Fibroblast of villous mesenchyme (primary cell): ENCODE data around the gene RUFY1. TPM values are rescaled to one million over a fixed set of nuclear protein-coding genes. Genes with fewer than 3 reads are reported as not detected.
"Not testable (repeated sequence)": the region's sequence is repeated elsewhere in the genome, so short reads cannot be mapped to it uniquely, and the experiment has no call there.

Experiments
- DNase-seq: peaks from one replicate; pipeline ENCODE4 v3.0.0-alpha.2; 2010; ENCODE audit warnings: low read depth
- H3K4me3 ChIP-seq: 2 replicates; pipeline ENCODE4 v1.5.1; 2011; ENCODE audit warnings: low read depth, mild to moderate bottlenecking, low read length
- CTCF ChIP-seq: IDR thresholded peaks from 2 replicates; pipeline ENCODE4 v1.5.1; 2012; ENCODE audit warnings: low read depth, mild to moderate bottlenecking, low read length; ENCODE audit not compliant: insufficient read depth
- total RNA-seq: library from RNA; depleted of rRNA; stranded (reverse); fragments of >200 nt; gene quantifications from 2 replicates; pipeline ENCODE4 v1.2.3, GENCODE V29; 2012

Gene RUFY1
- total RNA-seq, 1 donor = 54.0 TPM

- no peak overlapping the region for H3K4me3 ChIP-seq
- TF ChIP-seq CTCF = no peak
- no peak for DNase-seq
Measured at GRCh38 chr5:179553006-179553405, 2.7 kb downstream of the RUFY1 start.

GRCh38 chr5:179553875-179554274 is 3.5 kb downstream of the RUFY1 start:
- no peak for TF ChIP-seq CTCF
- DNase-seq = peak; percentile 60
- H3K4me3 ChIP-seq = no peak overlapping the region

GRCh38 chr5:179554981-179555380 is 4.6 kb downstream of the RUFY1 start:
- H3K4me3 ChIP-seq = no peak overlapping the region
- no peak for TF ChIP-seq CTCF
- DNase-seq = no peak

- DNase-seq, H3K4me3 ChIP-seq: not testable (repeated sequence)
Measured at GRCh38 chr5:179558261-179558799, 8.0 kb downstream of the RUFY1 start.

- peak overlapping the region; percentile 76 for H3K4me3 ChIP-seq
- DNase-seq = peak; percentile 44
- no peak for TF ChIP-seq CTCF
Measured at GRCh38 chr5:179558932-179559283, 8.6 kb downstream of the RUFY1 start.

- TF ChIP-seq CTCF = no peak
- DNase-seq = peak; percentile 99
- H3K4me3 ChIP-seq = peak overlapping the region; percentile 76
Measured at GRCh38 chr5:179559284-179560252, 9.2 kb downstream of the RUFY1 start.

- DNase-seq = no peak
- TF ChIP-seq CTCF = no peak
- no peak overlapping the region for H3K4me3 ChIP-seq
Measured at GRCh38 chr5:179564526-179564925, 14.2 kb downstream of the RUFY1 start.
